Measurements from ENCODE around the gene CD36.

- no peak for TF ChIP-seq YY1 (IDR thresholded peaks at IDR 0.05; ENCODE audit: low read depth, low read length)
- TF ChIP-seq MEF2A (IDR thresholded peaks at IDR 0.05; ENCODE audit: insufficient read depth, low read depth, low read length) = no peak
- no peak for TF ChIP-seq RBBP5 (conservative IDR thresholded peaks at IDR 0.05)
- no peak for TF ChIP-seq POLR2A (IDR thresholded peaks at IDR 0.05; ENCODE audit: low read depth, low read length)
- TF ChIP-seq PAX5 (IDR thresholded peaks at IDR 0.05; ENCODE audit: borderline replicate concordance, low read depth, low read length) = no peak
- TF ChIP-seq POLR2AphosphoS5 (IDR thresholded peaks at IDR 0.05; ENCODE audit: low read length) = no peak
- TF ChIP-seq CBX5 (IDR thresholded peaks at IDR 0.05; ENCODE audit: low read depth) = no peak
- no peak for TF ChIP-seq REST (IDR thresholded peaks at IDR 0.05; ENCODE audit: low read depth, low read length)
- no peak for TF ChIP-seq KDM1A (IDR thresholded peaks at IDR 0.05; ENCODE audit: borderline replicate concordance)
Measured at GRCh38 chr7:80651471-80651870, 13.0 kb downstream of the CD36 start.
